ENCODE data around the gene BTBD9.

DNA sequence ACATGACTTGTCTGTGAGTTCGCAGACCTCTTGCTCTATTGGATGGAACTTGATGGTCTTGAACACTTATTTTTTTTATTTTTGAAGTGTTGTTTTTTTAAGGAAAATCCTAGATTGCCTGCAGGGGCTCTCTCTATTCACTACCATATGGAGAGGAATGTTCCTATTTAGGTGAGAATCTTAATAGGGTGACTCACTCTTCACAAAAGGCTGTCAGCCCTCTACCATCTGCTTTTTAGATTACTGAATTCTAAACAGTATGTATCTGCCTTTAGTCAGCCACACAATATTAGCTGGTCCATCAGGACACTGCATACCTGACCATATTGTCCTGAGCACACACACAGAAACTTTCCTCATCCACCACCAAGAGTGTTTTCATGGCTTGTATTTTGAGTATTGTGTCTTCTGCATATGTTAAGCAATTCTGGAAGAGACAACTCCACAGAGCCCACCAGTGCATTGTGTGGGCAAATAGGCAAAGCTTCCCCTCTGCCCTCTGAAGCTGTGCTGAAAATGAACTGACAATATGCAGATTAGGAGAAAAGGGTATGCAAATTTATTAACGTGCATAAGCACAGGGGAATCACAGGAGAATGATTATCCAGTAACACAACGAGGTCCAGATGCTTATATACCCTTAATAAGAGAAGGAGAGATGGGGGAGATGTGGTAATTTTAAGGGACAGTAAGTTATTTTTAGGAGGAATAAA lies 6.6 kb upstream of the BTBD9 start:
- TF ChIP-seq POLR2A (IDR thresholded peaks at IDR 0.05; ENCODE audit: low read length) (no peak), CHD2 (IDR thresholded peaks at IDR 0.05; ENCODE audit: low read length, partially characterized antibody) (no peak), CTCF (IDR thresholded peaks at IDR 0.05) (no peak), RAD21 (conservative IDR thresholded peaks at IDR 0.05 in 1 of 2, IDR thresholded peaks at IDR 0.05 in 1 of 2) (no peak), SREBF2 (IDR thresholded peaks at IDR 0.05) (no peak), RARB (CRISPR knock-in tag; IDR thresholded peaks at IDR 0.05) (no peak), ZNF302 (CRISPR knock-in tag; IDR thresholded peaks at IDR 0.05) (no peak), NR3C1 (IDR thresholded peaks at IDR 0.05) (no peak), FOSL2 (IDR thresholded peaks at IDR 0.05) (no peak), FOSL2 (CRISPR knock-in tag; IDR thresholded peaks at IDR 0.05) (no peak), HDAC2 (IDR thresholded peaks at IDR 0.05) (no peak)
- TF ChIP-seq, protein P1, sequence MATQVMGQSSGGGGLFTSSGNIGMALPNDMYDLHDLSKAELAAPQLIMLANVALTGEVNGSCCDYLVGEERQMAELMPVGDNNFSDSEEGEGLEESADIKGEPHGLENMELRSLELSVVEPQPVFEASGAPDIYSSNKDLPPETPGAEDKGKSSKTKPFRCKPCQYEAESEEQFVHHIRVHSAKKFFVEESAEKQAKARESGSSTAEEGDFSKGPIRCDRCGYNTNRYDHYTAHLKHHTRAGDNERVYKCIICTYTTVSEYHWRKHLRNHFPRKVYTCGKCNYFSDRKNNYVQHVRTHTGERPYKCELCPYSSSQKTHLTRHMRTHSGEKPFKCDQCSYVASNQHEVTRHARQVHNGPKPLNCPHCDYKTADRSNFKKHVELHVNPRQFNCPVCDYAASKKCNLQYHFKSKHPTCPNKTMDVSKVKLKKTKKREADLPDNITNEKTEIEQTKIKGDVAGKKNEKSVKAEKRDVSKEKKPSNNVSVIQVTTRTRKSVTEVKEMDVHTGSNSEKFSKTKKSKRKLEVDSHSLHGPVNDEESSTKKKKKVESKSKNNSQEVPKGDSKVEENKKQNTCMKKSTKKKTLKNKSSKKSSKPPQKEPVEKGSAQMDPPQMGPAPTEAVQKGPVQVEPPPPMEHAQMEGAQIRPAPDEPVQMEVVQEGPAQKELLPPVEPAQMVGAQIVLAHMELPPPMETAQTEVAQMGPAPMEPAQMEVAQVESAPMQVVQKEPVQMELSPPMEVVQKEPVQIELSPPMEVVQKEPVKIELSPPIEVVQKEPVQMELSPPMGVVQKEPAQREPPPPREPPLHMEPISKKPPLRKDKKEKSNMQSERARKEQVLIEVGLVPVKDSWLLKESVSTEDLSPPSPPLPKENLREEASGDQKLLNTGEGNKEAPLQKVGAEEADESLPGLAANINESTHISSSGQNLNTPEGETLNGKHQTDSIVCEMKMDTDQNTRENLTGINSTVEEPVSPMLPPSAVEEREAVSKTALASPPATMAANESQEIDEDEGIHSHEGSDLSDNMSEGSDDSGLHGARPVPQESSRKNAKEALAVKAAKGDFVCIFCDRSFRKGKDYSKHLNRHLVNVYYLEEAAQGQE (IDR thresholded peaks at IDR 0.05) = no peak

Measured in A549 (cell line).